ENCODE results near the gene MRI1. TPM values are rescaled to one million over a fixed set of nuclear protein-coding genes. Genes with fewer than 3 reads are reported as not detected.

MRI1 gene
- total and polyA plus RNA-seq, 4 donors, result 16.3 to 50.0 (median 17.7) TPM

GRCh38 chr19:13723206-13723605, 41.1 kb upstream of the MRI1 start:
- H3K9me3 ChIP-seq (ENCODE audit: control insufficient read depth in 4 of 4, low read length in 3 of 4), result no peaks in the 10 kb centered on the region
- H3K36me3 ChIP-seq (ENCODE audit: control insufficient read depth in 4 of 4, insufficient read depth in 3 of 4, low read depth in 1 of 4, low read length in 3 of 4), result no peaks in the 10 kb centered on the region
- no peak overlapping the region for H3K27ac ChIP-seq (ENCODE audit: low read depth in 1 of 2, low read length in 2 of 2)
- no peak overlapping the region for H3K9ac ChIP-seq (ENCODE audit: low read depth in 1 of 2, low read length in 2 of 2)
- WGBS, result 65% methylated on average over 5 of the region's 5 CpGs
- no peak for TF ChIP-seq FOXA1 (IDR thresholded peaks at IDR 0.05)
- no peak for TF ChIP-seq JUND (IDR thresholded peaks at IDR 0.05)
- no peak for TF ChIP-seq YY1 (IDR thresholded peaks at IDR 0.05)
- TF ChIP-seq HNF4G (IDR thresholded peaks at IDR 0.05), result no peak
- no peak for TF ChIP-seq NR2F2 (IDR thresholded peaks at IDR 0.05)
- no peak for TF ChIP-seq HNF4A (conservative IDR thresholded peaks at IDR 0.05)
- TF ChIP-seq, protein P1, sequence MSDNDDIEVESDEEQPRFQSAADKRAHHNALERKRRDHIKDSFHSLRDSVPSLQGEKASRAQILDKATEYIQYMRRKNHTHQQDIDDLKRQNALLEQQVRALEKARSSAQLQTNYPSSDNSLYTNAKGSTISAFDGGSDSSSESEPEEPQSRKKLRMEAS (IDR thresholded peaks at IDR 0.05), result no peak
- TF ChIP-seq, protein P2, sequence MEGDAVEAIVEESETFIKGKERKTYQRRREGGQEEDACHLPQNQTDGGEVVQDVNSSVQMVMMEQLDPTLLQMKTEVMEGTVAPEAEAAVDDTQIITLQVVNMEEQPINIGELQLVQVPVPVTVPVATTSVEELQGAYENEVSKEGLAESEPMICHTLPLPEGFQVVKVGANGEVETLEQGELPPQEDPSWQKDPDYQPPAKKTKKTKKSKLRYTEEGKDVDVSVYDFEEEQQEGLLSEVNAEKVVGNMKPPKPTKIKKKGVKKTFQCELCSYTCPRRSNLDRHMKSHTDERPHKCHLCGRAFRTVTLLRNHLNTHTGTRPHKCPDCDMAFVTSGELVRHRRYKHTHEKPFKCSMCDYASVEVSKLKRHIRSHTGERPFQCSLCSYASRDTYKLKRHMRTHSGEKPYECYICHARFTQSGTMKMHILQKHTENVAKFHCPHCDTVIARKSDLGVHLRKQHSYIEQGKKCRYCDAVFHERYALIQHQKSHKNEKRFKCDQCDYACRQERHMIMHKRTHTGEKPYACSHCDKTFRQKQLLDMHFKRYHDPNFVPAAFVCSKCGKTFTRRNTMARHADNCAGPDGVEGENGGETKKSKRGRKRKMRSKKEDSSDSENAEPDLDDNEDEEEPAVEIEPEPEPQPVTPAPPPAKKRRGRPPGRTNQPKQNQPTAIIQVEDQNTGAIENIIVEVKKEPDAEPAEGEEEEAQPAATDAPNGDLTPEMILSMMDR (IDR thresholded peaks at IDR 0.05; ENCODE audit: low read depth, low read length, missing input control), result no peak
- TF ChIP-seq GABPA (IDR thresholded peaks at IDR 0.05 in 1 of 2, conservative IDR thresholded peaks at IDR 0.05 in 1 of 2), result no peak
- no peak for TF ChIP-seq FOXA2 (IDR thresholded peaks at IDR 0.05)
- TF ChIP-seq EGR1 (IDR thresholded peaks at IDR 0.05; ENCODE audit: low read depth in 2 of 2), result no peak
- TF ChIP-seq, protein P3, sequence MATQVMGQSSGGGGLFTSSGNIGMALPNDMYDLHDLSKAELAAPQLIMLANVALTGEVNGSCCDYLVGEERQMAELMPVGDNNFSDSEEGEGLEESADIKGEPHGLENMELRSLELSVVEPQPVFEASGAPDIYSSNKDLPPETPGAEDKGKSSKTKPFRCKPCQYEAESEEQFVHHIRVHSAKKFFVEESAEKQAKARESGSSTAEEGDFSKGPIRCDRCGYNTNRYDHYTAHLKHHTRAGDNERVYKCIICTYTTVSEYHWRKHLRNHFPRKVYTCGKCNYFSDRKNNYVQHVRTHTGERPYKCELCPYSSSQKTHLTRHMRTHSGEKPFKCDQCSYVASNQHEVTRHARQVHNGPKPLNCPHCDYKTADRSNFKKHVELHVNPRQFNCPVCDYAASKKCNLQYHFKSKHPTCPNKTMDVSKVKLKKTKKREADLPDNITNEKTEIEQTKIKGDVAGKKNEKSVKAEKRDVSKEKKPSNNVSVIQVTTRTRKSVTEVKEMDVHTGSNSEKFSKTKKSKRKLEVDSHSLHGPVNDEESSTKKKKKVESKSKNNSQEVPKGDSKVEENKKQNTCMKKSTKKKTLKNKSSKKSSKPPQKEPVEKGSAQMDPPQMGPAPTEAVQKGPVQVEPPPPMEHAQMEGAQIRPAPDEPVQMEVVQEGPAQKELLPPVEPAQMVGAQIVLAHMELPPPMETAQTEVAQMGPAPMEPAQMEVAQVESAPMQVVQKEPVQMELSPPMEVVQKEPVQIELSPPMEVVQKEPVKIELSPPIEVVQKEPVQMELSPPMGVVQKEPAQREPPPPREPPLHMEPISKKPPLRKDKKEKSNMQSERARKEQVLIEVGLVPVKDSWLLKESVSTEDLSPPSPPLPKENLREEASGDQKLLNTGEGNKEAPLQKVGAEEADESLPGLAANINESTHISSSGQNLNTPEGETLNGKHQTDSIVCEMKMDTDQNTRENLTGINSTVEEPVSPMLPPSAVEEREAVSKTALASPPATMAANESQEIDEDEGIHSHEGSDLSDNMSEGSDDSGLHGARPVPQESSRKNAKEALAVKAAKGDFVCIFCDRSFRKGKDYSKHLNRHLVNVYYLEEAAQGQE (IDR thresholded peaks at IDR 0.05), result no peak
- no peak for TF ChIP-seq RXRA (IDR thresholded peaks at IDR 0.05)
- TF ChIP-seq, protein P4, sequence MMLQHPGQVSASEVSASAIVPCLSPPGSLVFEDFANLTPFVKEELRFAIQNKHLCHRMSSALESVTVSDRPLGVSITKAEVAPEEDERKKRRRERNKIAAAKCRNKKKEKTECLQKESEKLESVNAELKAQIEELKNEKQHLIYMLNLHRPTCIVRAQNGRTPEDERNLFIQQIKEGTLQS (IDR thresholded peaks at IDR 0.05), result no peak
- TF ChIP-seq ZBTB33 (IDR thresholded peaks at IDR 0.05), result no peak
- no peak for TF ChIP-seq TAF1 (conservative IDR thresholded peaks at IDR 0.05)
- no peak for TF ChIP-seq RAD21 (IDR thresholded peaks at IDR 0.05)
- no peak for DNase-seq (ENCODE audit: low spot score)
- no peaks in the 10 kb centered on the region for H3K27me3 ChIP-seq (ENCODE audit: control insufficient read depth in 4 of 4, insufficient read depth in 4 of 4, low read length in 3 of 4)
- no peaks in the 10 kb centered on the region for H3K4me1 ChIP-seq (ENCODE audit: control insufficient read depth in 4 of 4, insufficient read depth in 4 of 4, low read length in 3 of 4)
- H3K4me3 ChIP-seq (ENCODE audit: low read depth in 1 of 3, low read length in 3 of 3), result no peak overlapping the region

GRCh38 chr19:13726323-13726722, 38.0 kb upstream of the MRI1 start:
- Histone ChIP-seq H3K4me1 (ENCODE audit: control insufficient read depth in 4 of 4, insufficient read depth in 4 of 4, low read length in 3 of 4) (peaks cover 0 to 5% (median 1%) of the 10 kb centered on the region in 4 donors), H3K36me3 (ENCODE audit: control insufficient read depth in 4 of 4, insufficient read depth in 3 of 4, low read depth in 1 of 4, low read length in 3 of 4) (no peaks in the 10 kb centered on the region), H3K9ac (ENCODE audit: low read depth in 1 of 2, low read length in 2 of 2) (no peak overlapping the region), H3K4me3 (ENCODE audit: low read depth in 1 of 3, low read length in 3 of 3) (no peak overlapping the region), H3K27me3 (ENCODE audit: control insufficient read depth in 4 of 4, insufficient read depth in 4 of 4, low read length in 3 of 4) (no peaks in the 10 kb centered on the region), H3K9me3 (ENCODE audit: control insufficient read depth in 4 of 4, low read length in 3 of 4) (no peaks in the 10 kb centered on the region), H3K27ac (ENCODE audit: low read depth in 1 of 2, low read length in 2 of 2) (no peak overlapping the region)
- no peak for DNase-seq (ENCODE audit: low spot score)
- 94% methylated on average over 5 of the region's 5 CpGs for WGBS
- TF ChIP-seq ZBTB33 (IDR thresholded peaks at IDR 0.05) (no peak), HNF4G (IDR thresholded peaks at IDR 0.05) (no peak), RXRA (IDR thresholded peaks at IDR 0.05) (no peak), HNF4A (conservative IDR thresholded peaks at IDR 0.05) (no peak), SP1 (IDR thresholded peaks at IDR 0.05) (no peak)

Data from liver (tissue), 9 donors.